Sigmoid colon (tissue), 7 donors: ENCODE measurements around the gene SMG9. TPM values are rescaled to one million over a fixed set of nuclear protein-coding genes. Genes with fewer than 3 reads are reported as not detected.

Experiments
- DNase-seq: peaks from one replicate; pipeline ENCODE4 v3.0.0-alpha.2; 2019
- H3K27ac ChIP-seq, 4 donors: fragments of 200-600 bp; sonication (generic); one replicate each; pipeline ENCODE4 v1.5.1; 2016 to 2019; ENCODE audit warnings: mild to moderate bottlenecking in 1 of 4
- H3K27me3 ChIP-seq, 3 donors: fragments of 200-600 bp; sonication (generic); one replicate each; pipeline ENCODE4 v1.5.1; 2019; ENCODE audit warnings: mild to moderate bottlenecking in 1 of 3
- H3K36me3 ChIP-seq, 4 donors: fragments of 200-600 bp; sonication (generic); one replicate each; pipeline ENCODE4 v1.5.1; 2016 to 2019
- H3K4me1 ChIP-seq, 4 donors: fragments of 200-600 bp; sonication (generic); one replicate each; pipeline ENCODE4 v1.5.1; 2017 to 2019
- H3K4me3 ChIP-seq, 4 donors: fragments of 200-600 bp; sonication (generic); one replicate each; pipeline ENCODE4 v1.5.1; 2017 to 2019; ENCODE audit warnings: mild to moderate bottlenecking in 2 of 4, moderate library complexity in 1 of 4
- H3K9me3 ChIP-seq, 4 donors: fragments of 200-600 bp in 3 of 4; sonication (generic) in 3 of 4; one replicate each; pipeline versions ENCODE4 v1.5.1 to v1.6.1; 2013 to 2019
- EP300 ChIP-seq, 4 donors: sonication (generic); formaldehyde crosslinking; IDR thresholded peaks; one replicate each; pipeline ENCODE4 v1.6.1; 2017; ENCODE audit warnings: antibody characterized with exemption in 4 of 4
- POLR2A ChIP-seq, 2 donors: fragments of 450-650 bp; IDR thresholded peaks; one replicate each; pipeline ENCODE4 v1.6.1; 2016; ENCODE audit warnings: antibody characterized with exemption in 2 of 2, mild to moderate bottlenecking in 2 of 2, moderate library complexity in 2 of 2
- POLR2AphosphoS5 ChIP-seq, 4 donors: sonication (generic); formaldehyde crosslinking; IDR thresholded peaks; one replicate each; pipeline ENCODE4 v1.6.1; 2017; ENCODE audit warnings: antibody characterized with exemption in 4 of 4
- WGBS, 2 donors: extraction: QIAGEN DNeasy Blood & Tissue Kit; methylation state at CpG; one replicate each; pipeline ENCODE4 v1.1.7; 2013; 5-methylcytosine and 5-hydroxymethylcytosine counted together
- intact Hi-C: fragments of 100-400 bp; cut with DNase I; formaldehyde crosslinking; loops from one replicate; pipeline ENCODE4 v1.15.1; 2023
- polyA plus RNA-seq, 3 donors: library from polyadenylated mRNA; stranded (reverse); fragments of 200-250 nt; gene quantifications; one replicate each; pipeline ENCODE4 v1.2.3, GENCODE V29; 2013
- total RNA-seq, 4 donors: library from RNA; depleted of rRNA; stranded (reverse); fragments of >200 nt; gene quantifications; one replicate each; pipeline ENCODE4 v1.1.0, GENCODE V29; 2016
- TF ChIP-seq, protein P1 (sequence below), 4 experiments: fragments of 450-650 bp in 3 of 4; fragments of 200-600 bp in 1 of 4; IDR thresholded peaks; one replicate each; pipeline ENCODE4 v1.5.1; 2016 to 2019; ENCODE audit warnings: antibody characterized with exemption in 4 of 4, mild to moderate bottlenecking in 3 of 4, moderate library complexity in 2 of 4
- donor health status: healthy with polysubstance abuse.
- donor health status: Bipolar disorder and iron deficiency.
- donor health status: healthy.

SMG9 gene
- total and polyA plus RNA-seq, 7 donors = 5.6 to 36.5 (median 12.5) TPM

- H3K4me3 ChIP-seq = no peak overlapping the region
- TF ChIP-seq POLR2A (IDR thresholded peaks at IDR 0.05) (no peak), EP300 (IDR thresholded peaks at IDR 0.05) (no peak), POLR2AphosphoS5 (IDR thresholded peaks at IDR 0.05) (no peak)
- TF ChIP-seq, protein P1, sequence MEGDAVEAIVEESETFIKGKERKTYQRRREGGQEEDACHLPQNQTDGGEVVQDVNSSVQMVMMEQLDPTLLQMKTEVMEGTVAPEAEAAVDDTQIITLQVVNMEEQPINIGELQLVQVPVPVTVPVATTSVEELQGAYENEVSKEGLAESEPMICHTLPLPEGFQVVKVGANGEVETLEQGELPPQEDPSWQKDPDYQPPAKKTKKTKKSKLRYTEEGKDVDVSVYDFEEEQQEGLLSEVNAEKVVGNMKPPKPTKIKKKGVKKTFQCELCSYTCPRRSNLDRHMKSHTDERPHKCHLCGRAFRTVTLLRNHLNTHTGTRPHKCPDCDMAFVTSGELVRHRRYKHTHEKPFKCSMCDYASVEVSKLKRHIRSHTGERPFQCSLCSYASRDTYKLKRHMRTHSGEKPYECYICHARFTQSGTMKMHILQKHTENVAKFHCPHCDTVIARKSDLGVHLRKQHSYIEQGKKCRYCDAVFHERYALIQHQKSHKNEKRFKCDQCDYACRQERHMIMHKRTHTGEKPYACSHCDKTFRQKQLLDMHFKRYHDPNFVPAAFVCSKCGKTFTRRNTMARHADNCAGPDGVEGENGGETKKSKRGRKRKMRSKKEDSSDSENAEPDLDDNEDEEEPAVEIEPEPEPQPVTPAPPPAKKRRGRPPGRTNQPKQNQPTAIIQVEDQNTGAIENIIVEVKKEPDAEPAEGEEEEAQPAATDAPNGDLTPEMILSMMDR (IDR thresholded peaks at IDR 0.05) = no peak
- no peaks in the 10 kb centered on the region for H3K36me3 ChIP-seq
- H3K9me3 ChIP-seq = no peaks in the 10 kb centered on the region
- no peak for DNase-seq
- H3K4me1 ChIP-seq = no peaks in the 10 kb centered on the region
- H3K27ac ChIP-seq = no peak overlapping the region
- 85 to 90% methylated on average over 10 of the region's 10 CpGs for WGBS, 2 donors
- H3K27me3 ChIP-seq = no peaks in the 10 kb centered on the region
- intact Hi-C loops = no loop called here
These were observed 33.8 kb downstream of the SMG9 start for GRCh38 chr19:43720936-43721335.

GRCh38 chr19:43719918-43720317 is 34.8 kb downstream of the SMG9 start:
- H3K36me3 ChIP-seq = no peaks in the 10 kb centered on the region
- H3K27ac ChIP-seq = no peak overlapping the region
- no peaks in the 10 kb centered on the region for H3K27me3 ChIP-seq
- intact Hi-C loops = no loop called here
- no peak overlapping the region for H3K4me3 ChIP-seq
- 68 to 71% methylated on average over 5 of the region's 5 CpGs for WGBS, 2 donors
- no peaks in the 10 kb centered on the region for H3K4me1 ChIP-seq
- no peak for DNase-seq
- TF ChIP-seq POLR2AphosphoS5 (IDR thresholded peaks at IDR 0.05) (no peak), EP300 (IDR thresholded peaks at IDR 0.05) (no peak), POLR2A (IDR thresholded peaks at IDR 0.05) (no peak)
- TF ChIP-seq, protein P1 (IDR thresholded peaks at IDR 0.05) = no peak
- no peaks in the 10 kb centered on the region for H3K9me3 ChIP-seq

DNA sequence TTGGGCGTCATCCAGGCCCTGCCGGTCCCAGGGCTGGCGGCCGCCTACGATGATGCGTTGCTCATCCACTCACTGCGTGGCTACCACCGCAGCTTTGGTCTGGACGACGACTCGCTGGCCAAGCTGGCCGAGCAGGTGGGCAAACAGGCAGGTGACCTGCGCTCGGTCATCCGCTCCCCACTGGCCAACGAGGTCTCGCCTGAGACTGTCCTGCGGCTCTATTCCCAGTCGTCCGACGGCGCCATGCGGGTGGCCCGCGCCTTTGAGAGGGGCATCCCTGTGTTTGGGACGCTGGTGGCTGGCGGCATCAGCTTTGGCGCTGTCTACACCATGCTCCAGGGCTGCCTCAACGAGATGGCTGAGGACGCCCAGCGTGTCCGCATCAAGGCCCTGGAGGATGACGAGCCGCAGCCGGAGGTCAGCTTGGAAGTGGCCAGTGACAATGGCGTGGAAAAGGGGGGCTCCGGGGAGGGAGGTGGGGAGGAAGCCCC is 35.3 kb downstream of the SMG9 start:
- Histone ChIP-seq H3K4me3 (no peak overlapping the region), H3K36me3 (no peaks in the 10 kb centered on the region), H3K27ac (no peak overlapping the region), H3K9me3 (no peaks in the 10 kb centered on the region), H3K27me3 (no peaks in the 10 kb centered on the region), H3K4me1 (no peaks in the 10 kb centered on the region)
- TF ChIP-seq POLR2A (IDR thresholded peaks at IDR 0.05) (no peak), POLR2AphosphoS5 (IDR thresholded peaks at IDR 0.05) (no peak), EP300 (IDR thresholded peaks at IDR 0.05) (no peak)
- TF ChIP-seq, protein P1 (IDR thresholded peaks at IDR 0.05) = no peak
- intact Hi-C loops = no loop called here
- 93 to 95% methylated on average over 37 of the region's 37 CpGs for whole genome bisulfite sequencing, 2 donors
- no peak for DNase-seq

DNA sequence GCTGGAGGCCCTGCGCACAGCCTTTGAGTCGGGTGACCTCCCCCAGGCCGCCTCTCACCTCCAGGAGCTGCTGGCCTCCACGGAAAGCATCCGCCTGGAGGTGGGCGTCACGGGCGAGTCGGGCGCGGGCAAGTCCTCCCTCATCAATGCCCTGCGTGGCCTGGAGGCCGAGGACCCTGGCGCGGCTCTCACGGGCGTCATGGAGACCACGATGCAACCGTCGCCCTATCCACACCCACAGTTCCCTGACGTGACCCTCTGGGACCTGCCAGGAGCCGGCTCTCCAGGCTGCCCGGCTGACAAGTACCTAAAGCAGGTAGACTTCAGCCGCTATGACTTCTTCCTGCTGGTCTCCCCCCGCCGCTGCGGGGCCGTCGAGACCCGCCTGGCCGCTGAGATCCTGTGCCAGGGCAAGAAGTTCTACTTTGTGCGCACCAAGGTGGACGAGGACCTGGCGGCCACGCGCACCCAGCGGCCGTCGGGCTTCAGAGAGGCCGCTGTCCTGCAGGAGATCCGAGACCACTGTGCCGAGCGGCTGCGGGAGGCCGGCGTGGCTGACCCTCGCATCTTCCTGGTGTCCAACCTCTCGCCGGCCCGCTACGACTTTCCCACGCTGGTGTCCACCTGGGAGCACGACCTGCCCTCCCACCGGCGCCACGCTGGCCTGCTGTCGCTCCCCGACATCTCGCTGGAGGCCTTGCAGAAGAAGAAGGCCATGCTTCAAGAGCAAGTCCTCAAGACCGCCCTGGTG is 36.0 kb downstream of the SMG9 start:
- H3K27ac ChIP-seq = no peak overlapping the region
- TF ChIP-seq POLR2AphosphoS5 (IDR thresholded peaks at IDR 0.05) (no peak), POLR2A (IDR thresholded peaks at IDR 0.05) (no peak), EP300 (IDR thresholded peaks at IDR 0.05) (no peak)
- TF ChIP-seq, protein P1 (IDR thresholded peaks at IDR 0.05) = no peak
- WGBS, 2 donors = 95 to 96% methylated on average over 60 of the region's 60 CpGs
- H3K27me3 ChIP-seq = no peaks in the 10 kb centered on the region
- H3K9me3 ChIP-seq = no peaks in the 10 kb centered on the region
- H3K36me3 ChIP-seq = no peaks in the 10 kb centered on the region
- no peak overlapping the region for H3K4me3 ChIP-seq
- intact Hi-C loops = no loop called here
- no peaks in the 10 kb centered on the region for H3K4me1 ChIP-seq
- no peak for DNase-seq
